Bronchial epithelial cell (primary cell): ENCODE results near the gene UBAC2. TPM values are rescaled to one million over a fixed set of nuclear protein-coding genes. Genes with fewer than 3 reads are reported as not detected.

ENCODE experiments used
- DNase-seq: peaks from one replicate; pipeline ENCODE4 v3.0.0-alpha.2; 2010; ENCODE audit warnings: low read depth
- FAIRE-seq: peaks from 2 replicates; lab custom pipeline; 2011; peaks lifted over from hg19 to GRCh38; lab: Jason Lieb, UNC
- H3K27me3 ChIP-seq: 2 replicates; pipeline ENCODE4 v1.5.1; 2011; ENCODE audit warnings: low read length; ENCODE audit not compliant: control insufficient read depth, insufficient read depth
- H3K36me3 ChIP-seq: 2 replicates; pipeline ENCODE4 v1.5.1; 2011; ENCODE audit warnings: low read length; ENCODE audit not compliant: control insufficient read depth, insufficient read depth
- H3K4me3 ChIP-seq: 2 replicates; pipeline ENCODE4 v1.5.1; 2011; ENCODE audit warnings: mild to moderate bottlenecking, low read depth, low read length, control low read depth
- total RNA-seq: library from RNA; depleted of rRNA; stranded (reverse); fragments of >200 nt; gene quantifications from 2 replicates; pipeline ENCODE4 v1.2.1, GENCODE V29; 2014
- TF ChIP-seq, protein P1 (sequence below): IDR thresholded peaks from 2 replicates; pipeline ENCODE4 v1.5.1; 2011; ENCODE audit warnings: mild to moderate bottlenecking, moderate library complexity, low read length, control low read depth, inconsistent platforms; ENCODE audit not compliant: insufficient read depth, severe bottlenecking

UBAC2 gene
- total RNA-seq, 1 donor from 2014 or later: 40.0 TPM

- peaks cover 4% of the 10 kb centered on the region for H3K36me3 ChIP-seq
- no peak for FAIRE-seq
- H3K27me3 ChIP-seq: no peaks in the 10 kb centered on the region
- TF ChIP-seq, protein P1, sequence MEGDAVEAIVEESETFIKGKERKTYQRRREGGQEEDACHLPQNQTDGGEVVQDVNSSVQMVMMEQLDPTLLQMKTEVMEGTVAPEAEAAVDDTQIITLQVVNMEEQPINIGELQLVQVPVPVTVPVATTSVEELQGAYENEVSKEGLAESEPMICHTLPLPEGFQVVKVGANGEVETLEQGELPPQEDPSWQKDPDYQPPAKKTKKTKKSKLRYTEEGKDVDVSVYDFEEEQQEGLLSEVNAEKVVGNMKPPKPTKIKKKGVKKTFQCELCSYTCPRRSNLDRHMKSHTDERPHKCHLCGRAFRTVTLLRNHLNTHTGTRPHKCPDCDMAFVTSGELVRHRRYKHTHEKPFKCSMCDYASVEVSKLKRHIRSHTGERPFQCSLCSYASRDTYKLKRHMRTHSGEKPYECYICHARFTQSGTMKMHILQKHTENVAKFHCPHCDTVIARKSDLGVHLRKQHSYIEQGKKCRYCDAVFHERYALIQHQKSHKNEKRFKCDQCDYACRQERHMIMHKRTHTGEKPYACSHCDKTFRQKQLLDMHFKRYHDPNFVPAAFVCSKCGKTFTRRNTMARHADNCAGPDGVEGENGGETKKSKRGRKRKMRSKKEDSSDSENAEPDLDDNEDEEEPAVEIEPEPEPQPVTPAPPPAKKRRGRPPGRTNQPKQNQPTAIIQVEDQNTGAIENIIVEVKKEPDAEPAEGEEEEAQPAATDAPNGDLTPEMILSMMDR: no peak
- DNase-seq: no peak
- no peak overlapping the region for H3K4me3 ChIP-seq
Observed at GRCh38 chr13:99334221-99334620, 133.6 kb downstream of the UBAC2 start.

DNA sequence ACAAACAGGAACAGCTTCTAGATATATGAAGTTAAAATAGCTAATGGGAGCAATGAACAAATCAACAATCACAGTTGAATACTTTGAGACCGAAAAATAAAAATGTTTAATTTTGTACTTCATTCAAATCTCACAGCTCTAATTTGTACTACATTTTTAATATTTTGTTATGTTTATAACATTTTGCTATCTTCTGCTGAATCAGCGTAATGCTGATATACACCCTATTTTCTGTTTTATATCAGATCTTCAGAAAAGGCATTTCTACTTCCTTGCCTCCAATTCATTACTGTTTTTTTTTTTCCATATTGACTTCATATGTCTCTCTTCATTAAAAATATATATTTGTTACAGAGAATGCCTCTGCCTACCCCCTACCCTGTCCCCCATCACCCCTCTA lies 134.4 kb downstream of the UBAC2 start:
- DNase-seq (no peak), FAIRE-seq (no peak)
- Histone ChIP-seq H3K4me3 (no peak overlapping the region), H3K36me3 (peaks cover 3% of the 10 kb centered on the region), H3K27me3 (no peaks in the 10 kb centered on the region)
- TF ChIP-seq, protein P1: no peak

DNA sequence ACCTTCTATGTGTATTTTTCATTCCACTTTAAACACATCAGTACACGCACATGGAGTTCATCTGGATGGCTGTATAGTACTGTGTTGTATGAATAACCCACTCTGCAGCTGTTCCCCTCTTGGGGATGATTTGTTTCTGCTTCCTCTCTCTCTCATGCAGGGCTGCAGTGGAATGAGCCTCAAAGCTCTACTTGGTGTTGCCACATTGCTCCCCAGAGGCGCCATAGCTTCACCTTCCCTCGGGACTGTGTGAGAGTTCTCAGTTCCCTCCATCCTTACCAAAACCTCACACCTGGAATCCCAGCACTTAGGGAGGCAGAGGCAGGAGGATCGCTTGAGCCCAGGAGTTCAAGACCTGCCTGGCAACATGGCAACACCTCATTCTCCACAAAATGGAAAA lies 134.9 kb downstream of the UBAC2 start:
- peaks cover 3% of the 10 kb centered on the region for H3K36me3 ChIP-seq
- no peak for FAIRE-seq

DNA sequence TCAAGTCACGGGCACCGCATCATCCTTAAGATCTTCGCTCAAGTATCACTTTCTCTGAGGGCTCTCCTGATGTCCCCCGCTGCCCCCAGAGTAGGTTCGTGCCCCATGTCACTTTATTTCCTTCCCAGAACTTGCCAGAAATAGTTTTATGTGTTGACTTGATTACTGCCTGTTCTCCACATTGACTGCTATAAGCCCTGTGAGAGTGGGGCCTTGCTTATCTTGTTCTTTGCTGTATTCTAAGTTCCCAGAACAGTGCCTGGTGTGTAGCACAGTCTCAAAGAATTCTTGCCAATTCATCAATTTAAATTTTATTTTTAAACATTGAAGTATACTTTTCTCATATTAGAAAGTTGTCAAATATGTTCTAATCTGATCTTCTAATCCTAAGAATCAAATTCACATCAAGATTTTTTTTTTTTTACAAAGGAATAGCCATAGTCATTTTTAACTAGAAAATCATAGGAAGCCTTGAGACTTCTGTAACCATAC lies 138.6 kb downstream of the UBAC2 start:
- TF ChIP-seq, protein P1: no peak
- no peak for FAIRE-seq
- no peak for DNase-seq
- H3K36me3 ChIP-seq: peaks cover 7% of the 10 kb centered on the region
- no peaks in the 10 kb centered on the region for H3K27me3 ChIP-seq
- H3K4me3 ChIP-seq: no peak overlapping the region

More for the DNA sequence above, 134.9 kb downstream of the UBAC2 start:
- DNase-seq: no peak
- Histone ChIP-seq H3K27me3 (no peaks in the 10 kb centered on the region), H3K4me3 (no peak overlapping the region)
- TF ChIP-seq, protein P1: no peak

DNA sequence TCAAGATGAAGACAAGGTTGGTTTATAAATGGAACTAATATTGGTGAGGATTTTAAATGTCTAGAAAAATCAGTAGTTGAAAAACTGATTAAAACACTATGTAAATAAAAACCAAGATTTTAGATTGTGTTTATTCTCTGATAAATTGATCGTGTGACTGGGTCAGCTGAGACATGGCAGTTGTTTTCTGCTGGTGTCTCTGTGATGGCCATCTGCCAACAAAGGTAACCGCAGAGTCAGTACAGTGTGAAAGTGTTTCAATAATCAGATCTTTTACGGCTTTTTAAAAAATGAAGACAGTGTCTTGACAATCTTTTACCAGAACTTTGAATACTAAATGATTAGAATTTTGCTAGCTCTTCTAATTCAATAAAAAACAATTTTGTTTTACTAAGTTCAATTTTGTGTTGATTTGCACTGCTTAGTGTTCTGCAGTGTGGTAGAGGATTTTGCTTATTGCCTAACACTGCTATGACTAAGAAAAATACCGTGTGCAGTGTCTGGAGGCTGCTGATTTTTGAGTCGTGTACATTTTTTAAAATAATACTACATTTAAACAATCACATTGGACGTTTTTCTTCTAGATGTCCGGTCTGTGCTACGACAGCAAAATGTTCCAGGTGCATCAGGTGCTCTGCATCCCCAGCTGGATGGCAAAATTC lies 139.2 kb downstream of the UBAC2 start:
- FAIRE-seq (no peak), DNase-seq (peak; percentile 22)
- Histone ChIP-seq H3K4me3 (no peak overlapping the region), H3K27me3 (no peaks in the 10 kb centered on the region), H3K36me3 (peaks cover 7% of the 10 kb centered on the region)
- TF ChIP-seq, protein P1: no peak

DNA sequence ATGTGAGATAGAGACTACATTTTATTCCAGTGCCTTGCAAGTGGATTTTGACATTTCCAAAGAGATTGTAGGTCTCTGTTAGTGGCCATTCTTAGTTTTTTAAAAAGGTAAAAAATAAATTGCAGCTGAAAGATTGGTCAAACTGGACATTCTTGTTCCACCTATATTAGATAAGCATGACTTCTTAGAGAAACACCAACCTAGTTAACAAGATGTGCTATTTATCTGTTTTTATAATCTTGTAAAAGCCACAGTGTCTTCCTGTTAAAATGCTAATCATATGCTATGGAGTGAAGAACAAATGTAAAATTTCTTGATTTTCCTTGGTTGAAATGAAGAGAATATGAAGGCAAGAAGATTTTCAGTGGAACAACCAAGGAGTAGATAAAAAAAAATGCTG lies 140.0 kb downstream of the UBAC2 start:
- Histone ChIP-seq H3K36me3 (peaks cover 5% of the 10 kb centered on the region), H3K4me3 (no peak overlapping the region), H3K27me3 (no peaks in the 10 kb centered on the region)
- no peak for DNase-seq
- no peak for FAIRE-seq
- TF ChIP-seq, protein P1: no peak
